SU-DHL-6 (cell line): ENCODE data around the gene LCMT2.

Source experiments
- H2AFZ ChIP-seq: fragments of 200-600 bp; sonication (generic); 2 replicates; pipeline ENCODE4 v1.6.1; 2014; ENCODE audit warnings: low read depth, mild to moderate bottlenecking, moderate library complexity, mixed read lengths, antibody characterized with exemption, low read length; ENCODE audit not compliant: severe bottlenecking
- H3F3A ChIP-seq: fragments of 200-600 bp; shearing (Covaris generic); 2 replicates; pipeline ENCODE4 v1.6.0; 2016; ENCODE audit warnings: antibody characterized with exemption, mild to moderate bottlenecking; ENCODE audit not compliant: insufficient read depth
- H3K27ac ChIP-seq: fragments of 200-600 bp; sonication (generic); 2 replicates; pipeline ENCODE4 v1.5.1; 2016; ENCODE audit warnings: low read depth, mild to moderate bottlenecking, low read length, moderate library complexity, mixed read lengths
- H3K27me3 ChIP-seq: fragments of 200-600 bp; sonication (generic), shearing (Covaris generic); 2 replicates; pipeline ENCODE4 v1.6.0; 2014; ENCODE audit warnings: mild to moderate bottlenecking, low read length
- H3K36me3 ChIP-seq: fragments of 200-600 bp; sonication (generic); 2 replicates; pipeline ENCODE4 v1.6.1; 2014; ENCODE audit warnings: mild to moderate bottlenecking, low read length, mixed read lengths
- H3K4me2 ChIP-seq: fragments of 300-600, 200-600 bp; shearing (Covaris generic), sonication (generic); 2 replicates; pipeline ENCODE4 v1.6.0; 2014; ENCODE audit warnings: low read length, low read depth, mild to moderate bottlenecking; ENCODE audit not compliant: poor library complexity, severe bottlenecking
- H3K4me3 ChIP-seq: fragments of 200-600 bp; sonication (generic); 2 replicates; pipeline ENCODE4 v1.5.1; 2014; ENCODE audit warnings: antibody characterized with exemption, low read length, mild to moderate bottlenecking, mixed read lengths; ENCODE audit not compliant: insufficient read depth, poor library complexity, severe bottlenecking
- H3K79me2 ChIP-seq: fragments of 200-600 bp; sonication (generic); 2 replicates; pipeline ENCODE4 v1.6.1; 2014; ENCODE audit warnings: mild to moderate bottlenecking, low read length, moderate library complexity; ENCODE audit not compliant: insufficient read depth
- H3K9ac ChIP-seq: fragments of 200-600 bp; sonication (generic); 2 replicates; pipeline ENCODE4 v1.7.0; 2014; ENCODE audit warnings: mild to moderate bottlenecking, low read length
- H3K9me2 ChIP-seq: fragments of 200-600 bp; sonication (generic); replicated peaks from 2 replicates; pipeline ENCODE4 v1.6.1; 2014; ENCODE audit warnings: low read length; ENCODE audit not compliant: insufficient read depth
- H3K9me3 ChIP-seq: fragments of 200-600 bp; sonication (generic); 2 replicates; pipeline ENCODE4 v1.6.1; 2014; ENCODE audit warnings: low read length, mixed read lengths; ENCODE audit not compliant: insufficient read depth
- H4K20me1 ChIP-seq: fragments of 200-600 bp; sonication (generic); 2 replicates; pipeline ENCODE4 v1.6.1; 2014; ENCODE audit warnings: low read depth, mild to moderate bottlenecking, antibody characterized with exemption, low read length, moderate library complexity, mixed read lengths
- CTCF ChIP-seq: fragments of 200-600 bp; sonication (generic); IDR thresholded peaks from one replicate; pipeline ENCODE4 v1.5.1; 2017; ENCODE audit warnings: antibody characterized with exemption, mild to moderate bottlenecking, low read length, moderate library complexity; ENCODE audit not compliant: insufficient read depth, poor library complexity, severe bottlenecking
- EZH2phosphoT487 ChIP-seq: fragments of 200-600 bp; sonication (generic), shearing (Covaris generic); conservative IDR thresholded peaks from 2 replicates; pipeline ENCODE4 v1.6.1; 2018; ENCODE audit warnings: mild to moderate bottlenecking, antibody characterized with exemption, low read length, moderate library complexity, mixed read lengths

Gene LCMT2

GRCh38 chr15:43370975-43371974 lies 40.9 kb upstream of the LCMT2 start, which contains the start of the genes TUBGCP4 and ZSCAN29:
Gene TUBGCP4, plus strand, starts transcription at chr15:43371101. Its CDS starts 254 bp downstream, at chr15:43371355.
Gene ZSCAN29, minus strand, starts transcription at chr15:43371043. Its CDS starts 1,130 bp downstream, at chr15:43369913.
- H3K4me2 ChIP-seq: peak within 1 kb of the TSS; percentile 81
- H4K20me1 ChIP-seq: no peaks in the 10 kb centered on the region
- H2AFZ ChIP-seq: peak within 1 kb of the TSS; percentile 93
- H3K36me3 ChIP-seq: peaks cover under 1% of the 10 kb centered on the region
- H3K9me2 ChIP-seq: no peaks in the 10 kb centered on the region
- peak within 1 kb of the TSS; percentile 96 for H3K9ac ChIP-seq
- peaks cover 6% of the 10 kb centered on the region; the same call in 1 of the 2 replicates for H3F3A ChIP-seq
- TF ChIP-seq CTCF (peak; percentile 47), EZH2phosphoT487 (no peak)
- no peaks in the 10 kb centered on the region for H3K9me3 ChIP-seq
- no peaks in the 10 kb centered on the region for H3K27me3 ChIP-seq
- peak within 1 kb of the TSS; percentile 62 for H3K27ac ChIP-seq
- H3K79me2 ChIP-seq: peaks cover 55% of the 10 kb centered on the region
- peak within 1 kb of the TSS; percentile 88 for H3K4me3 ChIP-seq

DNA sequence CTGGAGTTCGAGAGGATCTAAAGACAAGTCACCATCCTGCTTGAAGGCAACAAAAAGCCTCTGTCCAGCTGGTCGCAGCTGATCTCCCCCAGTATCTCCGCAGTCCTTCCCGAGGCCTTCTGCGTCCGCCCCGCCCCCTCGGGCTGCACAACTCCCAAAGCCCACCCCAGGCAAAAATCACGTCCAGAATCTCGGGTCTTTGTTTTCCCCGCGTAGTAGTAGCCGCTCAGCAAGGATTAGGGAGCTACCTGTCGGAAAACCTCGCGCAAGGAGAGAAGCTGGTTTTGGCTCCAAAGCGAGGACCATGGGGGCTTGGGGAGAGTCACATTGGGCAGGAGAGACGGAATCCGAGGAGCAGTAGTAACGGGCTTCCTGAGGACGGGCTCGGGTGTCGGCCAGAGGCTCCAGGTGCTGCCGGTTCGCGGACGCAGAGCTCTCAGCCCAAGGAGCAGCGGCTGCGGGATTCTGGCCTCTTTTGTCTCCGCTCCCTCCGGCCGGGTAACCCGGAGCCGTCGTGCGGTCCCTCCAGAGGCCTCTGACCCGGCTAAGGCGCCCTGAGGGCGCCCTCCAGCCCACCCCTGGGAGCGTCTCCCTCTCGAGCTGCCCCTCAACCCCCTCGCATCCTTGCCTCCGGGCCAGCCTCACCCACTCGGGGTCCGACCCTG lies 40.1 kb upstream of the LCMT2 start:
- no peak for TF ChIP-seq CTCF
- TF ChIP-seq EZH2phosphoT487: no peak
- Histone ChIP-seq H3F3A (peaks cover 6% of the 10 kb centered on the region; the same call in 1 of the 2 replicates), H3K27ac (peak overlapping the region; percentile 62)

GRCh38 chr15:43361313-43361903 lies 31.0 kb upstream of the LCMT2 start:
- Histone ChIP-seq H3F3A (no peaks in the 10 kb centered on the region), H3K9me2 (no peaks in the 10 kb centered on the region), H4K20me1 (no peaks in the 10 kb centered on the region), H3K4me3 (no peak overlapping the region), H3K4me2 (no peak overlapping the region), H3K9me3 (peaks cover 21% of the 10 kb centered on the region; the same call in 1 of the 2 replicates), H3K79me2 (peaks cover 14% of the 10 kb centered on the region), H3K27me3 (no peaks in the 10 kb centered on the region), H2AFZ (no peak overlapping the region), H3K9ac (no peak overlapping the region), H3K36me3 (peaks cover 62% of the 10 kb centered on the region), H3K27ac (no peak overlapping the region)
- TF ChIP-seq CTCF (no peak), EZH2phosphoT487 (no peak)

More for the DNA sequence above, 40.1 kb upstream of the LCMT2 start:
- Histone ChIP-seq H3K9me2 (no peaks in the 10 kb centered on the region), H3K79me2 (peaks cover 55% of the 10 kb centered on the region), H3K36me3 (0 out of 2 replicates have a peak, but pooled peaks cover 2% of the 10 kb centered on the region), H3K9ac (peak overlapping the region; percentile 96), H3K4me3 (peak overlapping the region; percentile 88), H3K27me3 (no peaks in the 10 kb centered on the region), H3K4me2 (peak overlapping the region; percentile 81), H4K20me1 (no peaks in the 10 kb centered on the region), H2AFZ (peak overlapping the region; percentile 93), H3K9me3 (no peaks in the 10 kb centered on the region)
